Loucy (cell line): Measurements from ENCODE around the gene PIAS4.

Experiments
- CTCF ChIP-seq: fragments of 200-600 bp; sonication (generic); conservative IDR thresholded peaks from 2 replicates; pipeline ENCODE4 v1.5.1; 2014; ENCODE audit warnings: mild to moderate bottlenecking, antibody characterized with exemption, low read length
- EZH2phosphoT487 ChIP-seq: fragments of 200-600 bp; IDR thresholded peaks from 2 replicates; pipeline ENCODE4 v1.6.1; 2018; ENCODE audit warnings: antibody characterized with exemption, mild to moderate bottlenecking, moderate library complexity, borderline replicate concordance

GRCh38 chr19:4059891-4060620, 52.5 kb downstream of the PIAS4 start:
- TF ChIP-seq CTCF: no peak
- no peak for TF ChIP-seq EZH2phosphoT487
